Endodermal cell (in vitro differentiated cells): Measurements from ENCODE around the gene ANKRD35. TPM values are rescaled to one million over a fixed set of nuclear protein-coding genes. Genes with fewer than 3 reads are reported as not detected.

Experiments
- DNase-seq: peaks from one replicate; pipeline ENCODE4 v3.0.0-alpha.2; 2017
- H3K27ac ChIP-seq: 2 replicates; pipeline ENCODE4 v1.5.1; 2013; ENCODE audit warnings: mild to moderate bottlenecking, low read depth, low read length, moderate library complexity
- H3K27me3 ChIP-seq: 2 replicates; pipeline ENCODE4 v1.6.1; 2013; ENCODE audit warnings: mild to moderate bottlenecking, low read length, moderate library complexity; ENCODE audit not compliant: insufficient read depth, control insufficient read depth, poor library complexity, severe bottlenecking
- H3K36me3 ChIP-seq: 2 replicates; pipeline ENCODE4 v1.7.0; 2013; ENCODE audit warnings: mild to moderate bottlenecking, low read length, moderate library complexity; ENCODE audit not compliant: control insufficient read depth, insufficient read depth
- H3K4me1 ChIP-seq: one replicate; pipeline ENCODE4 v1.7.0; 2013; ENCODE audit warnings: low read length; ENCODE audit not compliant: control insufficient read depth, insufficient read depth
- H3K4me3 ChIP-seq: 2 replicates; pipeline ENCODE4 v1.5.1; 2013; ENCODE audit warnings: mild to moderate bottlenecking, low read length, moderate library complexity
- H3K9ac ChIP-seq: 2 replicates; pipeline ENCODE4 v1.6.1; 2013; ENCODE audit warnings: mild to moderate bottlenecking, low read length, moderate library complexity; ENCODE audit not compliant: poor library complexity, severe bottlenecking; ENCODE audit errors: extremely low read depth
- H3K9me3 ChIP-seq: 2 replicates; pipeline ENCODE4 v1.6.1; 2013; ENCODE audit warnings: mild to moderate bottlenecking, low read length, moderate library complexity; ENCODE audit not compliant: control insufficient read depth
- H3K27ac Mint-ChIP-seq: 2 replicates; pipeline ENCODE4 v1.8.0; 2020; ENCODE audit warnings: mixed read lengths
- H3K27me3 Mint-ChIP-seq: 2 replicates; pipeline ENCODE4 v1.8.0; 2021; ENCODE audit warnings: mild to moderate bottlenecking, mixed read lengths; ENCODE audit not compliant: insufficient read depth
- H3K36me3 Mint-ChIP-seq: 2 replicates; pipeline ENCODE4 v1.8.0; 2020; ENCODE audit warnings: low read depth, mixed read lengths
- H3K4me1 Mint-ChIP-seq: 2 replicates; pipeline ENCODE4 v1.8.0; 2020; ENCODE audit warnings: mixed read lengths
- H3K4me3 Mint-ChIP-seq: 2 replicates; pipeline ENCODE4 v1.8.0; 2020; ENCODE audit warnings: mild to moderate bottlenecking, moderate library complexity, mixed read lengths
- H3K9me3 Mint-ChIP-seq: 2 replicates; pipeline ENCODE4 v1.8.0; 2020; ENCODE audit warnings: mild to moderate bottlenecking, mixed read lengths
- WGBS, 2 experiments: methylation state at CpG; one replicate each; pipeline versions ENCODE4 v1.1.5 to v1.1.7; 2013; ENCODE audit warnings: missing lambda C conversion rate in 2 of 2, mixed read lengths in 1 of 2; ENCODE audit not compliant: insufficient coverage in 1 of 2, insufficient read length in 1 of 2; 5-methylcytosine and 5-hydroxymethylcytosine counted together
- total RNA-seq, 2 donors: library from RNA; stranded (reverse); fragmentation: NEBNext Ultra II Directional in 1 of 2; extraction: Animal tissue kit (Norgen Biotek cat#: 25700) in 1 of 2; gene quantifications; 2 replicates in 1 of 2; 3 replicates in 1 of 2; pipeline ENCODE4 v1.2.1, GENCODE V29; 2021
- TF ChIP-seq, protein P1 (sequence below): fragments of 200-600 bp; sonication (generic); conservative IDR thresholded peaks from 2 replicates; pipeline ENCODE4 v1.5.0; 2021; ENCODE audit warnings: antibody characterized with exemption, mild to moderate bottlenecking

ANKRD35 gene
- total RNA-seq, 2 donors from 2014 or later, result 0.88 to 1.4 TPM

DNA sequence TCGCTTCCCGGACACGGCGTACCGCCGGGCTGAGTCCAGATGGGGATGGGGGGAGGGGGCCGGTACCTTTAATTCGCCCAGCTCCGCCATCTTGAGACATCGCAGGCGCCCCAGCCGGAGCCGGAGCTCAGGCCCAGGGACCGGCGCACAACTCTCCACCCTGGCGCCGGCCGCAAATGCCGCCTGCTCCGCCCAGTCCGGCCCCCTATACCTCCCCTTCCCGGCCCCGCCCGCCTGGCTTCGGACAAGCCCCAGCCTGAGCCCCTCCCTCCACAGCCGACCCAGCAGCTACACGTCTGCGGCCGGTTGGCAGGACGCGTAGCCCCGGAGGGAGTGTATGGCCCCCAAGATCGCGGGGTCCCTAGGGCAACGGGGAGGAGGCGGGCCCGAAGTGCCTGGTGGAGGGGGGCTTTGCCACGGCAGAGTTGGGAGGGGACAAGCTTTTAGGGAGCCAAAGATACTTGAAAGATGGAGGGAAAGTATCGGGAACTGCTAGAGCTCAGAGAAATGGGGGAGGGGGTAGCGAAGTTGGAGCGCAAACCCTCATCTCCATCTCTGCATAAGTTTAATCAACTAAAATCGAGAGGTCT lies 26.7 kb downstream of the ANKRD35 start, which contains the start of gene PIAS3:
Gene PIAS3, minus strand, starts transcription at position 181 of the 590 bp plus-strand sequence. Its CDS starts 91 bp downstream, at position 90.
- DNase-seq, result peak; percentile 98
- H3K36me3 Mint-ChIP-seq, result peaks cover 27% of the 10 kb centered on the region
- TF ChIP-seq, protein P1, sequence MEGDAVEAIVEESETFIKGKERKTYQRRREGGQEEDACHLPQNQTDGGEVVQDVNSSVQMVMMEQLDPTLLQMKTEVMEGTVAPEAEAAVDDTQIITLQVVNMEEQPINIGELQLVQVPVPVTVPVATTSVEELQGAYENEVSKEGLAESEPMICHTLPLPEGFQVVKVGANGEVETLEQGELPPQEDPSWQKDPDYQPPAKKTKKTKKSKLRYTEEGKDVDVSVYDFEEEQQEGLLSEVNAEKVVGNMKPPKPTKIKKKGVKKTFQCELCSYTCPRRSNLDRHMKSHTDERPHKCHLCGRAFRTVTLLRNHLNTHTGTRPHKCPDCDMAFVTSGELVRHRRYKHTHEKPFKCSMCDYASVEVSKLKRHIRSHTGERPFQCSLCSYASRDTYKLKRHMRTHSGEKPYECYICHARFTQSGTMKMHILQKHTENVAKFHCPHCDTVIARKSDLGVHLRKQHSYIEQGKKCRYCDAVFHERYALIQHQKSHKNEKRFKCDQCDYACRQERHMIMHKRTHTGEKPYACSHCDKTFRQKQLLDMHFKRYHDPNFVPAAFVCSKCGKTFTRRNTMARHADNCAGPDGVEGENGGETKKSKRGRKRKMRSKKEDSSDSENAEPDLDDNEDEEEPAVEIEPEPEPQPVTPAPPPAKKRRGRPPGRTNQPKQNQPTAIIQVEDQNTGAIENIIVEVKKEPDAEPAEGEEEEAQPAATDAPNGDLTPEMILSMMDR, result no peak
- 0 to 3% methylated on average over 7 to 42 of the region's 42 CpGs for WGBS, 2 experiments
- H3K4me1 ChIP-seq, result peaks cover 5% of the 10 kb centered on the region
- peak within 1 kb of the TSS; percentile 52 for H3K9ac ChIP-seq
- no peaks in the 10 kb centered on the region for H3K9me3 ChIP-seq
- H3K4me3 ChIP-seq, result peak within 1 kb of the TSS; percentile 94
- H3K27ac Mint-ChIP-seq, result peak within 1 kb of the TSS; percentile 92
- H3K36me3 ChIP-seq, result peaks cover 29% of the 10 kb centered on the region
- H3K4me1 Mint-ChIP-seq, result peaks cover 6% of the 10 kb centered on the region
- peaks cover 8% of the 10 kb centered on the region for H3K27me3 Mint-ChIP-seq
- no peaks in the 10 kb centered on the region for H3K9me3 Mint-ChIP-seq
- H3K27ac ChIP-seq, result peak within 1 kb of the TSS; percentile 76
- peak within 1 kb of the TSS; percentile 94 for H3K4me3 Mint-ChIP-seq
- no peaks in the 10 kb centered on the region for H3K27me3 ChIP-seq

DNA sequence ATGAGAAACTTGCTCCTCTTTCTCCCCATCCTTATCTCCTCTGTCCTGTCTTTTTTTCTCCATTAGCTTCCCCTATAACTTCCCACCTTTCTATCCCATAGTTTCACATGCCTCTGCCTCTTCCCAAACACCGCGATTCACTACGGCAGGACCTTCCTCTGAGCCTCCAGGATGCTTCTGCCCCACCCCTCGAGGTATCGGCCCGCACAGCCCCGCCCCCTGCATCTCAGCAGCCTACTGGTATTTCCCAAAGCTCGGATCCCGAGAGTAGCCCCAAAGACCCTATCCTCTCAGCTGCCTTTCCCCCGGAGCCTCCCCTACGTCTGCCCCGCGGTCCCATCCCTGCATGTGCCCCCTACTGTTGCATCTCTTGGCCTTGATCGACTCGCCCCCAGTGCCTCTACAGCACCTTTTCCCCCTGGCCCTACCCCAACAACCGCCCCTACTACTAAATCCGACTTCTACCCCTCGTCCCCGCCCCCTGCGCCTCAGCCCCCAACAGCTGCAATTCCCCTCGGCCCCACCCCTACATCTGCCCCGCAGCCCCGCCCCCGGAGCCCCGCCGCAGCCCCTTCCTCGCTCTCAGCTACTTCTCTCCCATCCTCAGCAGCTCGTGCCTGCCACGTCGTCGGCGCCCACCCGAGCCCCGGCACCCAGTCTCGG lies 27.3 kb downstream of the ANKRD35 start:
- 0 to 1% methylated on average over 13 to 28 of the region's 35 CpGs for WGBS, 2 experiments
- H3K4me3 Mint-ChIP-seq, result peak overlapping the region; percentile 94
- no peaks in the 10 kb centered on the region for H3K9me3 Mint-ChIP-seq

DNA sequence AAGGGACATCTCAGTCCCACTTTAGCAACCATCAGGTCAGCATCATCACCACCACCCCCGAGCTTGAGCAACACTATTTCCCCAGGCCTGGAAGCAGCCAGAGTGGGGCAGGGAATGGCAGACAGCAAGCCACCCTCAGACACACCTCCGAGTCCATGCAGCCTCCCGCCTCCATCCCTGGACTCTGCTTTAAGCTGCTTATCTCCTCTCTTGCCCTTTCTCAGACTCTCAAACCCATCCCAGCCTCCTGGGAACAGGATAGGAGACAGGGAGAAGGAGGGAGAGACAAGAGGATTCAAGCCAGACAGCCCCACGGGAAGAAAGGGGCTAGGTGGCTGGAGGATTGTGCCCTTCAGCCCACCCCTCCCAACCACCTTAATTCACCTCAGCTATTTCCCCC lies 28.5 kb downstream of the ANKRD35 start:
- Histone ChIP-seq H3K27ac (no peak overlapping the region), H3K4me3 (peak overlapping the region; percentile 94), H3K9ac (no peak overlapping the region), H3K36me3 (peaks cover 46% of the 10 kb centered on the region), H3K4me1 (peaks cover 5% of the 10 kb centered on the region), H3K27me3 (no peaks in the 10 kb centered on the region), H3K9me3 (no peaks in the 10 kb centered on the region)
- H3K9me3 Mint-ChIP-seq, result no peaks in the 10 kb centered on the region
- no peak overlapping the region for H3K4me3 Mint-ChIP-seq
- WGBS, 2 experiments, result 81 to 93% methylated on average over 2 to 4 of the region's 4 CpGs
- H3K27me3 Mint-ChIP-seq, result no peaks in the 10 kb centered on the region
- DNase-seq, result no peak
- peaks cover 41% of the 10 kb centered on the region for H3K36me3 Mint-ChIP-seq
- peaks cover 6% of the 10 kb centered on the region for H3K4me1 Mint-ChIP-seq
- no peak overlapping the region for H3K27ac Mint-ChIP-seq
- TF ChIP-seq, protein P1, result no peak

More for the DNA sequence above, 27.3 kb downstream of the ANKRD35 start:
- Mint-ChIP-seq H3K4me1 (peaks cover 6% of the 10 kb centered on the region), H3K27me3 (peaks cover 3% of the 10 kb centered on the region), H3K27ac (peak overlapping the region; percentile 87), H3K36me3 (peaks cover 33% of the 10 kb centered on the region)
- Histone ChIP-seq H3K27ac (peak overlapping the region; percentile 76), H3K9me3 (no peaks in the 10 kb centered on the region), H3K4me1 (peaks cover 5% of the 10 kb centered on the region), H3K36me3 (peaks cover 36% of the 10 kb centered on the region), H3K4me3 (peak overlapping the region; percentile 94), H3K27me3 (no peaks in the 10 kb centered on the region), H3K9ac (peak overlapping the region; percentile 30)
- TF ChIP-seq, protein P1, result no peak
- peak; percentile 94 for DNase-seq
